Colonic mucosa (tissue), 4 donors: ENCODE data around the gene CSRNP3. TPM values are rescaled to one million over a fixed set of nuclear protein-coding genes. Genes with fewer than 3 reads are reported as not detected.

Experiments used
- DNase-seq: peaks from one replicate; pipeline ENCODE4 v3.0.0-alpha.2; 2020
- H3K27ac ChIP-seq: fragments of 200-600 bp; one replicate; pipeline ENCODE4 v1.8.0; 2021
- H3K27me3 ChIP-seq: fragments of 200-600 bp; one replicate; pipeline ENCODE4 v1.8.0; 2021
- H3K36me3 ChIP-seq: fragments of 200-600 bp; one replicate; pipeline ENCODE4 v1.8.0; 2021
- H3K4me1 ChIP-seq: fragments of 200-600 bp; one replicate; pipeline ENCODE4 v1.8.0; 2021; ENCODE audit warnings: mild to moderate bottlenecking
- H3K4me3 ChIP-seq: fragments of 200-600 bp; one replicate; pipeline ENCODE4 v1.8.0; 2021
- H3K9ac ChIP-seq, 2 donors: one replicate each; pipeline ENCODE4 v1.7.0; 2013; ENCODE audit warnings: control low read depth in 2 of 2, low read depth in 2 of 2, low read length in 2 of 2
- H3K9me3 ChIP-seq: fragments of 200-600 bp; one replicate; pipeline ENCODE4 v1.8.0; 2021
- CTCF ChIP-seq: fragments of 200-600 bp; IDR thresholded peaks from one replicate; pipeline ENCODE4 v1.8.0; 2022; ENCODE audit warnings: antibody characterized with exemption, mild to moderate bottlenecking
- intact Hi-C: fragments of 100-400 bp; cut with DNase I; formaldehyde crosslinking; loops from one replicate; pipeline ENCODE4 v1.14.1; 2022
- total RNA-seq, 2 donors: library from RNA; stranded (reverse); fragmentation: NEBNext Ultra II Directional in 1 of 2; extraction: Animal tissue kit (Norgen Biotek cat#: 25700) in 1 of 2; gene quantifications; one replicate each; pipeline ENCODE4 v1.2.1, GENCODE V29; 2021
- donor health status: healthy.
- donor health status: DM: no; HTN: no; CAD: no.
- donor health status: DM: no; HTN: no; CAD: no.

The CSRNP3 gene
- total RNA-seq, 2 donors from 2014 or later = 1.5 to 2.0 TPM

GRCh38 chr2:165678882-165679281, 209.4 kb downstream of the CSRNP3 start:
- H3K36me3 ChIP-seq = no peaks in the 10 kb centered on the region
- DNase-seq = no peak
- no peak overlapping the region for H3K9ac ChIP-seq
- H3K27me3 ChIP-seq = no peaks in the 10 kb centered on the region
- intact Hi-C loops = no loop called here
- H3K27ac ChIP-seq = no peak overlapping the region
- H3K4me3 ChIP-seq = no peak overlapping the region
- H3K4me1 ChIP-seq = no peaks in the 10 kb centered on the region
- no peaks in the 10 kb centered on the region for H3K9me3 ChIP-seq
- no peak for TF ChIP-seq CTCF

GRCh38 chr2:165679621-165680020, 210.1 kb downstream of the CSRNP3 start:
- no peaks in the 10 kb centered on the region for H3K36me3 ChIP-seq
- no peaks in the 10 kb centered on the region for H3K4me1 ChIP-seq
- H3K9ac ChIP-seq = no peak overlapping the region
- H3K4me3 ChIP-seq = no peak overlapping the region
- H3K27me3 ChIP-seq = no peaks in the 10 kb centered on the region
- intact Hi-C loops = no loop called here
- TF ChIP-seq CTCF = no peak
- H3K9me3 ChIP-seq = no peaks in the 10 kb centered on the region
- no peak for DNase-seq
- no peak overlapping the region for H3K27ac ChIP-seq

GRCh38 chr2:165681841-165682240, 212.3 kb downstream of the CSRNP3 start:
- intact Hi-C loops = no loop called here
- no peak for TF ChIP-seq CTCF
- H3K27me3 ChIP-seq = no peaks in the 10 kb centered on the region
- DNase-seq = no peak
- no peaks in the 10 kb centered on the region for H3K4me1 ChIP-seq
- H3K4me3 ChIP-seq = no peak overlapping the region
- H3K9ac ChIP-seq = no peak overlapping the region
- H3K9me3 ChIP-seq = no peaks in the 10 kb centered on the region
- no peaks in the 10 kb centered on the region for H3K36me3 ChIP-seq
- H3K27ac ChIP-seq = no peak overlapping the region

DNA sequence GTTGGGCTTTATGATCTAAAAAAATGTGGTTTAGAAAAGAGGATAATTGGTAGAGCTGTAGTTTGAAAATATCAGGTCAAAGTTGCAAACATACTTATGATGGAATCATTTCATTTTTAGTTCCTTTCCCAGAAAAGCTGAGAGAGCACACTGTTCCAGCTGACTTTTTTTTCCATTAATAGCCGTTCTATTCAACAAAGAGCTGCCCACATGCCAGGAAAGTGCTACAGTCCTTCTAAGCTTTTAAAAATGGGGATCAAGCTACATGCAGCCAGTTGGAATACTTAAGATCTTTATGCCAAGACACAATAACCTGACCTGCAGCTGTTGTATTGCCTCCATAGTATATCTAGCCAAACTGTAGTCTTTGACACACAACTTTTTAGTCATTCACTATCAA, 213.0 kb downstream of the CSRNP3 start:
- Histone ChIP-seq H3K4me3 (no peak overlapping the region), H3K4me1 (no peaks in the 10 kb centered on the region), H3K9me3 (no peaks in the 10 kb centered on the region), H3K27ac (no peak overlapping the region), H3K27me3 (no peaks in the 10 kb centered on the region), H3K9ac (no peak overlapping the region), H3K36me3 (no peaks in the 10 kb centered on the region)
- intact Hi-C loops = no loop called here
- TF ChIP-seq CTCF = no peak
- DNase-seq = no peak

- no peak for DNase-seq
- Histone ChIP-seq H3K4me3 (no peak overlapping the region), H3K9me3 (no peaks in the 10 kb centered on the region), H3K9ac (no peak overlapping the region), H3K27me3 (no peaks in the 10 kb centered on the region), H3K4me1 (no peaks in the 10 kb centered on the region), H3K27ac (no peak overlapping the region), H3K36me3 (no peaks in the 10 kb centered on the region)
- TF ChIP-seq CTCF = no peak
- intact Hi-C loops = no loop called here
Observed at GRCh38 chr2:165686800-165687199, 217.3 kb downstream of the CSRNP3 start.
